CD4-positive, alpha-beta T cell treated with Interleukin-10 for 1 hour (primary cell): ENCODE data around the gene SPHK2.

Experiments
- DNase-seq: peaks from one replicate; pipeline ENCODE4 v3.0.0-alpha.2; 2020

The SPHK2 gene

GRCh38 chr19:48603850-48604249 is 15.5 kb upstream of the SPHK2 start:
- no peak for DNase-seq

GRCh38 chr19:48606463-48607358 is 12.6 kb upstream of the SPHK2 start, which contains the start of gene SPACA4:
TSS of gene SPACA4 (plus strand) at chr19:48606742. CDS start at chr19:48606979, 237 bp downstream.
- no peak for DNase-seq

GRCh38 chr19:48607359-48607755 is 11.9 kb upstream of the SPHK2 start:
- no peak for DNase-seq

- peak; percentile 75 for DNase-seq
Measured at GRCh38 chr19:48608798-48609263, 10.5 kb upstream of the SPHK2 start.

GRCh38 chr19:48609571-48610108 is 9.7 kb upstream of the SPHK2 start:
- DNase-seq, result no peak

GRCh38 chr19:48611872-48612271 is 7.4 kb upstream of the SPHK2 start:
- no peak for DNase-seq

GRCh38 chr19:48613024-48613851 is 6.1 kb upstream of the SPHK2 start:
- DNase-seq, result no peak

- no peak for DNase-seq
Measured at GRCh38 chr19:48613852-48614435, 5.4 kb upstream of the SPHK2 start.

- no peak for DNase-seq
Measured at GRCh38 chr19:48614436-48615230, 4.7 kb upstream of the SPHK2 start, which contains the start of gene FAM83E. TSS of gene FAM83E (minus strand) at chr19:48615076. CDS start at chr19:48613372, 1,704 bp downstream.

GRCh38 chr19:48615231-48616040 is 3.9 kb upstream of the SPHK2 start:
- no peak for DNase-seq

- peak; percentile 40 for DNase-seq
Measured at GRCh38 chr19:48616041-48616436, 3.3 kb upstream of the SPHK2 start.

GRCh38 chr19:48616491-48617056 is 2.7 kb upstream of the SPHK2 start:
- DNase-seq, result no peak

- DNase-seq, result no peak
Measured at GRCh38 chr19:48617146-48617937, 2.0 kb upstream of the SPHK2 start.

- DNase-seq, result no peak
Measured at GRCh38 chr19:48618278-48618915, 909 bp upstream of the SPHK2 start.

GRCh38 chr19:48619692-48620585 is 633 bp downstream of the SPHK2 start:
- DNase-seq, result peak; percentile 19

- DNase-seq, result no peak
Measured at GRCh38 chr19:48623556-48624066, 4.3 kb downstream of the SPHK2 start.

GRCh38 chr19:48624067-48624594 is 4.8 kb downstream of the SPHK2 start:
- DNase-seq, result peak; percentile 97
